Esophagus squamous epithelium (tissue), 4 donors: ENCODE data around the gene CLEC20A.

Source experiments
- POLR2A ChIP-seq, 4 donors: fragments of 450-650 bp; IDR thresholded peaks; one replicate each; pipeline ENCODE4 v1.6.1; 2017; ENCODE audit warnings: antibody characterized with exemption in 4 of 4, mild to moderate bottlenecking in 4 of 4, moderate library complexity in 3 of 4
- TF ChIP-seq, protein P1 (sequence below), 6 experiments: fragments of 450-650 bp in 4 of 6; fragments of 200-600 bp in 2 of 6; sonication (generic) in 2 of 6; IDR thresholded peaks; one replicate each; pipeline ENCODE4 v1.5.1; 2016 to 2019; ENCODE audit warnings: antibody characterized with exemption in 6 of 6, mild to moderate bottlenecking in 4 of 6, moderate library complexity in 4 of 6

DNA sequence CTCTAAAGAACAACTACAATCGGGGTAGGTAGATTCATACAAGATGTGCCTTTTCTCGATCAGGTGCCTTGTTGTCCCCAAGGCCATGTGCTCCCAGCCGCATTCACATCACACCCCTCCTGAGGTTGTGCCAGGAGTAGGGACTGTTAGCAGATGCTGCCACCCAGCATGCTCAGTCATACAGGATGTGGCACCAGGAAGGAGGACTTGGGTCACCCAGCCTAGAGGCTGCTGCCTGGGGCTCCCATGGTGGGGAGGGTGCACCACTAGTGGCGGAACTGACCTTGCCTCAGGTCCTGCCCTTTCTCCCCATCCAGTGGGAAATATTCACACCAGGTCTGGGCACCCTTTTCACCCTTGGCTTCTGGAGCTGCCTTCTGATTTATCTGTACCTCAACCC lies 24.5 kb upstream of the CLEC20A start:
- TF ChIP-seq, protein P1, sequence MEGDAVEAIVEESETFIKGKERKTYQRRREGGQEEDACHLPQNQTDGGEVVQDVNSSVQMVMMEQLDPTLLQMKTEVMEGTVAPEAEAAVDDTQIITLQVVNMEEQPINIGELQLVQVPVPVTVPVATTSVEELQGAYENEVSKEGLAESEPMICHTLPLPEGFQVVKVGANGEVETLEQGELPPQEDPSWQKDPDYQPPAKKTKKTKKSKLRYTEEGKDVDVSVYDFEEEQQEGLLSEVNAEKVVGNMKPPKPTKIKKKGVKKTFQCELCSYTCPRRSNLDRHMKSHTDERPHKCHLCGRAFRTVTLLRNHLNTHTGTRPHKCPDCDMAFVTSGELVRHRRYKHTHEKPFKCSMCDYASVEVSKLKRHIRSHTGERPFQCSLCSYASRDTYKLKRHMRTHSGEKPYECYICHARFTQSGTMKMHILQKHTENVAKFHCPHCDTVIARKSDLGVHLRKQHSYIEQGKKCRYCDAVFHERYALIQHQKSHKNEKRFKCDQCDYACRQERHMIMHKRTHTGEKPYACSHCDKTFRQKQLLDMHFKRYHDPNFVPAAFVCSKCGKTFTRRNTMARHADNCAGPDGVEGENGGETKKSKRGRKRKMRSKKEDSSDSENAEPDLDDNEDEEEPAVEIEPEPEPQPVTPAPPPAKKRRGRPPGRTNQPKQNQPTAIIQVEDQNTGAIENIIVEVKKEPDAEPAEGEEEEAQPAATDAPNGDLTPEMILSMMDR (IDR thresholded peaks at IDR 0.05): no peak
- no peak for TF ChIP-seq POLR2A (IDR thresholded peaks at IDR 0.05)
